Activated CD4-positive, alpha-beta T cell treated with anti-CD3 and anti-CD28 coated beads for 4 hours (primary cell): ENCODE results near the gene SORL1.
A peak's percentile ranks its signal among the peaks of the same experiment; 100 is the strongest.
"Not testable (repeated sequence)": the region's sequence is repeated elsewhere in the genome, so short reads cannot be mapped to it uniquely, and the experiment has no call there.

Experiments used
- DNase-seq, 2 donors: peaks; one replicate each; pipeline ENCODE4 v3.0.0-alpha.2; 2020

SORL1 gene

DNA sequence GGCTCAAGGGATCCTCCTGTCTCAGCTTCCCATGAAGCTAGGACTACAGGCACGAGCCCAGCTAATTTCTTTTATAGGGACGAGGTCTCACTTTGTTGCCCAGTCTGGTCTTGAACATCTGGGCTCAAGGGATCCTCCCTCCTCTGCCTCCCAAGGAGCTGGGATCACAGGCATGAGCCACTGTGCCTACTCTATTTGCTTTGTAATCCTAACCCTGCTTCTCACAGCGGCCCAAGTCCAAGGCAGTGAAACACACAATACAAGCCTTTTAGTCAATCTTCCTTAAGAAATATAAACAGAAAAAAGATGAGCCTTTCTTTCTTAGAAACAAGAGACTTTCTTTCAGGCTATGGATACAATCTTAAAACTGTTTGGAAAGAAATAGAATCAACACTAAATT lies 115.9 kb downstream of the SORL1 start:
- no peak for DNase-seq

DNA sequence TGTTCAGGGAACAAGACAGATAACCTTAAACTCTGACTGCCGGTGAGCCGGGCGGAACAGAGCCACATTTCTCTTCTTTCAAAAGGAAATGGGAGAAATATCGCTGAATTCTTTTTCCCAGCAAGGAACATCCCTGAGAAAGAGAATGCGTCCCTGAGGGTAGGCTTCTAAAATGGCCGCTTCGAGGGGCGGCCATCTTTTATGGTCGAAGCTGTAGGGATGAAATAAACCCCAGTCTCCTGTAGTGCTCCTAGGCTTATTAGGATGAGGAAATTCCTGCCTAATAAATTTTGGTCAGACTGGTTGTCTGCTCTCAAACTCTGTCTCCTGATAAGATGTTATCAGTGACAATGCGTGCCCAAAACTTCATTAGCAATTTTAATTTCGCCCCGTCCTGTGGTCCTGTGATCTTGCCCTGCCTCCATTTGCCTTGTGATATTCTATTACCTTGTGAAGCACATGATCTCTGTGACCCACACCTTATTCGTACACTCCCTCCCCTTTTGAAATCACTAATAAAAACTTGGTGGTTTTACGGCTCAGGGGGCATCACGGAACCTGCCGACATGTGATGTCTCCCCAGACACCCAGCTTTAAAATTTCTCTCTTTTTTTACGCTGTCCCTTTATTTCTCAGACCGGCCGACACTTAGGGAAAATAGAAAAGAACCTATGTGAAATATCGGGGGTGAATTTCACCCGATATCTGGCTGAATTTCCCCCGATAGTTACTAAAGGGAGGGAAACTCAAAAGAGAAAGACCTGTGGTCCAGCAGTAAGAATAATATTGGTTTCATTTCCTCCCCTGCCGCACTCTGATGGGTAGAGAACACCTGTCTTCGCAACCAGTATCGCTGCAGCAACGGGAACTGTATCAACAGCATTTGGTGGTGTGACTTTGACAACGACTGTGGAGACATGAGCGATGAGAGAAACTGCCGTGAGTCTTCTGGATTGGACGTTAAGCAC lies 117.5 kb downstream of the SORL1 start:
- not testable (repeated sequence) for DNase-seq

DNA sequence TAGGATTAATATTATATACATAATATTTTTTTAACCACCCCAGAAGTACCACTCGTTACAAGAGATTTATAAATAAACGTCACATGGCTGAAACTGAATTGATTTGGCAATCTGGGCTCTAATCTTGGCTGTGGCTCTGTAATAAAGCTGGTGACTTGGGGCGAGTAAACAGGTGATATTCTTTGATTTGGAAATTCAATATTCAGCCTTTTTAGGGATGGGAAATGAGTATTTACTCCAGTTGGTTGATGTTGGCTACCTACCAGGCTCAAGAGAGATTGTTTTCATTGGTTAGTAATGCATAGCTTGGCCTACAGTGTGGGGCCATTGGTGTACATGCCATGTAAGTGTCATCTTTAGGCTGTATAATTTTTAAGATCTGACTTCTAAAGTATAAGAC lies 118.3 kb downstream of the SORL1 start:
- DNase-seq = no peak

DNA sequence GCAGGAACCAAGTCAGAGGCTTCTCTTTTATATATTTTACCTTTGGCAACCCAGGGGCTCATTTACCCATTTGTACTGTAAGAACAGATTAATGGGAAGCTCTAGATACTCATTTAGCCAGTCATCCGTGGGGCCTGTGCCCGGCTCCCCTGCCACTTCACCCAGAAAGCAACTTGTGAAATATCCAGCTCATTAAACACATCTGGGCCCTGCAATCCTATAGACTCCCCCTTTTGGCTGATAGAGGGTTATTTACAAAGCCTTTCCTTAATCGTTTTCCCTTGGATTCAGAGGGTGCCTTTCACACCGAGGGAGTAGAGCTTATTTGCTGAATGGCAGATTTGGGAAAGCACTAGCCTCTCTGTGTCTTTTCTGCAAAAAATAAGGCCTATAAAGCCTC lies 119.4 kb downstream of the SORL1 start:
- DNase-seq = no peak

DNA sequence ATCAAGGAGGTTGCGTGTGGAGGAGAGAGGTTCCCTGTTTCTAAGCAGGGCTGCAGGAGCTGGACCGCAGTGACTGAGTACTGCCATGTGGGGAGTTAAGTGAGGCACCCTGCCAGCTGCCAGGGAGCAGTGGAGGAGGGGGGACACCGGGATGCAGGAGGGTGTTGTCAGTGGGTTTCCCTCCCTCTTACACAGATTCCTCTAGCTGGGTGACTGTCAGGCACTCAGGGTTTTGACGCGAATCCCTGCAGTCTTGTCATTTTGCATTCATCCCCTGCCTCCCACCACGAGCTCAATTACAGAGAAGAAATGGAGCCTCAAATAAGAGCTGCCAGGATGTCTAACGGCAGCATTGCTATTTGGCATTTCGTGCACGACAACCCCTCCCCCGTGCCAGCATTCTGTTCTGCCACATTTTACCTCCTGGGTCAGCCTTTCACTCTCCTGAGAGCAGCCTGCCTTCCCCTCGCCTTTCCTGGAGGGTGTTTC lies 120.5 kb downstream of the SORL1 start:
- DNase-seq = no peak

DNA sequence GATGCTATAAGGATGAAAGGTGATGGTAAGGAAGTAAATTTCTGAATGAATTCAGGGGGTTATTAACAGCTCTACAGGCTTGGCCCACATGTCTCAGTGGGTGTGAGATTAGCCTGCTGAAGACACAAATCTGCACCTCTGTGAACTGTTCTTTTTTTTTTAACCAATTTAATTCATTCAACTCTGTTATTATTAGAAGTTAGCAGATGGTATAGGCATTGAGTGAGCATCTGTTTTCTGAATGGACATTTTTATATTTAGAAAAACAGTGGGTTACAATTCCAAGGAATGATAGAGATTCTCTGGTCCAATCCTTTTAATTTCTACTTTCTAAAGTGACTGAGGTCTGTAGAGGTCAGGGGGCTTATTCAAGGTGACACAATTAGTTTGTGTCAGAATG lies 122.7 kb downstream of the SORL1 start:
- no peak for DNase-seq

DNA sequence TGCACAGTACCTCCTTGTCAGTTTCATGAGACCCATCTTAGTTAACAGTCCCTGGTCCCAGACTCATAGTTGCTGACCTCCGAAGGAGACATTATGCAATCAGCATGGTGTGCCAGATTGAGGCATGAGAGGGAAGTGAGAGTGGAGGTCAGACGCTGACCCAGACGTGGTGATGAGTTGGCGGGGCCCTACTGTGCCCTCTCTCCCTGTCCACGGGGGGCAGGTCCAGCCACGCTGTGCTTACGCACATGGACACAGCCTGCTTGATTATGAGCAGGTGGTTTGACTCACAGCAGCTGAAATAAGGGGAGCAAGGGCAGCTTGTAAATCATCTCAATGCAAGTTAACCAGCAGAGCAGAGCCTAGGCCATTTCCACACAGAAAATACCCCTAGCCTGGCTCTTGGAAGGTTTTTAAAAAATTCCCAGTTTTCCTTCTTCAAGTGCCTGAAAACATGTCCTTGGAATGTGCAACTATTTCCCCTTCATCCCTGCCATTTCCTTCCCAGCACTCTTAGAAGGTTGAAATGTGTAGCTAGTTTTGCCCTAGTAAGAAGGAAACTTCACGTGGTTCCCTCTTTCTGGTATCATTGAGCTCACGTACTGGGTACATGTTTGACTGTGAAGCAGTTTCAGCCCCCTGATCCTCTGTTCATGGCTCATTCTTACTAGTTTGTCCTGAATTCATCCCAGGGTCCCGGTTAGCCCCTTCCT lies 123.3 kb downstream of the SORL1 start:
- DNase-seq = no peak

DNA sequence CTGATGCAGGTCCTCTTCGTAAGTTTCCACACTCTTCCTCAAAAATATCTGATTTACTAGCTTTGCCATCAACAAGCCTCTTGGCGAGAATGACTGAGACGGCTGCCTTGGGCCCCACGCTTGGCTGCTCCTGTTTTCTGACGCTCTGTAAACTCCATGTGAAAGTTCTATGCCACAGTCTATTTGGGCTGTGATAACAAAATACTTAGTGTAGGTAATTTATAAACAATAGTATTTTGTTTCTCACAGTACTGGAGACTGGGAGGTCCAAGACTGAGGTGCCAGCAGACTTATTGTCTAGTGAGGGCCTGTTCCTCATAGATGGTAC lies 123.8 kb downstream of the SORL1 start:
- no peak for DNase-seq

DNA sequence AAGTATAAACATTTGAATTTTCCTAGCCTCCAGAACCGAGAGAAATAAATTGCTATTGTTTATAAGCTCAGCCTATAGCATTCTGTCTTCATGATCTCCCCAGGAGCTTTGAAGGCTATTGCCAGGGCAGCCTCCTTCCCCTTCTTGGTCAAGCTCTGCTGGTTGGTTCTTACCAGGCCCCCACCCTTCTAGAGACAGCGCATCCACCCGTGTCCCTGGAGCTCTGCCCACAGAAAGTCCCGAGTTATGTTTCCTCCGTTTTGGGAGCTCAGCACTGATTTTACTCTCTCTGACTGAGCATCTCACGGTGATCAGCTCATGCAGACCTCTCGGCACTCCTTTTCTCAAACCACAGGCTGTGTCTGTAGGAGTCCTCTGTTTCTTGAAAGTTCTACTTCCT lies 124.4 kb downstream of the SORL1 start:
- DNase-seq = no peak

DNA sequence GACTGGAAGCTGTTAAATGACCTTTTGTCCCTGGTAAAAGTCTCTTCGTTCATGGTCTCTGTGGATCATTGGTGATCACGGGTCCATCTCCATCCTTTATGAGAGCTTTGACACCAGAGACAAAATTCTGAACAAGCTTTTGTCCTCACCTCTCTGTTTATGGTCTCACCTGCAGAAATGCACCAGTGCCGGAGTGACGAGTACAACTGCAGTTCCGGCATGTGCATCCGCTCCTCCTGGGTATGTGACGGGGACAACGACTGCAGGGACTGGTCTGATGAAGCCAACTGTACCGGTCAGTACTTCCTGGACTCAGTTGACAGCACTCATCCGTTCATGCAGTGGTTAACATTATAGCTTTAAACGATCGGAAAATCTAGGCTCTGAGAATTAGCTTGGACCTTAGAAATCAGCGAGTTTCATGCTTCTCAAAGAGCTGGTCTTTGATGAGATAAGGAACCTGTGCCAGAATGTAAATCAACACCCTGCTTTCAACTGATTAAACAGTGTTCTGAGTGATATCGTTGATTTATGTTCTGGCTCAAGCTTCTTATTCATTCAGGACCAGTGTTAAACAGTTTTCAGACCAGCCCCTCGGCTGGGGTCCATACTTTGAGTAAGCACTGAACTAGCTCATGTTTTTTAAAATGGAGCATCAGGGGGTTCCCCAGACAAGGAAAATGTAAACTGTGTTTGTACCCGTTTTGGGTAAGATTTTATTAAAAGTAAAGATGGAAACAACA lies 125.2 kb downstream of the SORL1 start:
- DNase-seq = no peak

DNA sequence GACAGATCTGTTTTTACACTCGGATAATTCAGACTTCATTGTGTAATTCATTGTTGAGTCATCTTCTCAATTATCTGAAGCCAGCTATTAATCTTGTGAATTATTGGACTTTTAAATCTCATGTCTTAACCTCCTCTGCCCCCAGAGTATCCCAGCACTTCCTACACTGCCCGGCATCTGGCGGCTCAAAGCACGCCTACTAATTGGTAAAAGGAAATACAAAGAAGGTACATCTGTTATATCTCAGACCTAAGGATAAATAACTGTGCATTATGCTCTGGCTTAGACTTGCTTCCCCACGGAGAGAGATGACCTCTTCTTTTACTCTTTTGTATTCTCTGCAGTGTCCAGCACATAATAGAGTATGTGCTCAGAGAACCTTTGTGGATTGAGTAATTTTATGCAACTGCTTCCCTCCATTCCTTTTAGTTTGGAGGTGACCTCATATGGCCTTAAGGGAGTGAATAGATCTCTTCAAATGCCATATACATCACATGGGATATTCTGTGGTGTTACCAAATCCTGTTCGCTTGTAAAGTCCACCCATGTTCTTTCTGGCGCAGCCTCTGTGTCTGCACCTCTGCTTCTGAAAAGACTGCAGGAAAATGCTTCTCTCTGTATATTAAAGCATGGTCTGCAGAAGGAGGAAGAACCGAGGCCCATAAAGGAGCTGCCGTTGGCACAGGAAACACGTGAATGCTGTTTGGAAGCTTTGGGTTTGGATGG lies 126.3 kb downstream of the SORL1 start:
- DNase-seq = no peak

DNA sequence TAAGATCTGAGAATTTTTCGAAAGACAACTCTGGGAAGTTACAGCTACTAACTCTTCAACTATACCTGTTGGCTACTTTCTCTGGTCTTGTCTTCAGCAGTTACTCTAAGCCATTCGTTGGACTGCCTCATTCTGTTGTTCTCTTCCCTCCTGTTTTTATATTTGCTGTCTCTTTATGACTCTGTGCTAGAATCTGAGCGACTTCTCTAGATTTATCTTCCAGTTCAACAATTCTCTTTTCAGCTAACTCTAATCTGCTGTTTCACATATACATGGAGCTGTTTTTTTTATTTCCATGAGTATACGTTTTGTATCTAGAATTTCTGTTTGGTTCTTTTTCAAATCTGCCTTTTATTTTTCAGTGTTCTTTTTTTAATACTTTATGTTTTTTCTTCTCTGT lies 128.0 kb downstream of the SORL1 start:
- no peak for DNase-seq

DNA sequence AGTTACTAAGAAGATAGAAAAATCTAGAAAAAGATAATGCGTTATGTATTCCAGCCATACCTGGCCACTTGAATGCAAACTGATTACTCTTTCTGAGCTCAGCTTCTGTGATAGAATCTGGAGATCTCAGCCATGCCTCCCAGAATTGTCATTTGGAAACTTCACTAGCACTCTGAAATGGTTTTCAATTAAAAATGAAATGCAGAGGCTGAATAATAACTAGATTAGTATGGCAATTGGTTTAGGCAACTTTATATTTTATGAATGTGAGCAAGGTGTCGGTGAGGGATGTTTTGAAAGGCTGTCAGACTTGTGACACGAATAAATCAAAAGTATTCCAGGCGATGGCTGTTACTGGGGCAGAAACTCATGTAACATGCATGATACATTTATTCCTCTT lies 129.5 kb downstream of the SORL1 start:
- no peak for DNase-seq

DNA sequence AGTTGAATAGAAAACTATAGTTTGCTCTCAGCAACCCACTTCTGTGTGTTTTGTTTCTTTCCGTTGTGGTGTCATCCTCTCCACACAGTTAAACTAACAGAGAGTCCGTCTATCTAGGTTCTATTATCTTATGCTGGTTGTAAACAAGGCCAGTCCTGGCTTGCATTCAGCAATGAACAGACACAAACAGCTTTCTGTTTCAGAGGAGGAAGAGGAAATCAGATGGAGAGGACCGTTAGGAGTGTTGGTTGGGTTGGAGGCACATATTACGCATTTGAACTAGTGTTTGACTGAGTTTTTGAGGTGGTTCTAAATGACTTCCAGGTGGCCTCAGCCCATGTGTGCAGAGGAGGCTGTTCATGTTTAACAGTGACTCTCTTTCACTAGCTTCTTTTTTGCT lies 130.2 kb downstream of the SORL1 start:
- no peak for DNase-seq

DNA sequence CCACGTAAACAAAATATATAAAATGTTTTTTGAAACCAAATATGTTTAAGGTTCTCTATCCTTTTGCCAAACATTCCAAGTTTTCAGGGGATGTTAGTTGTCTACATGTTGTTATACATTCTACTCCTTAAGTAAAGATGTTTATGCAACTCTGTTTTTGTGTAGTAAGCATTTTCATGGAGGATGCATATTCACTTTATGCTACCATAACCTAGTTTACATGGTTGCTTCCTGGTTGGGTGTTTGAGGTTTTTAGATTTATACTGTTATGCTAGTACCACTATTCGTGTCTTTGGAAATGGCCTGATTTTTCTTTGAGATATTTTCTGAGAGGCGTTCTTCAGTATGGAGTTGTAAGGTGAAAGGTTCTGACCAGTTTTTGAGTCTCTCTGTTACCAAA lies 131.7 kb downstream of the SORL1 start:
- DNase-seq = no peak

DNA sequence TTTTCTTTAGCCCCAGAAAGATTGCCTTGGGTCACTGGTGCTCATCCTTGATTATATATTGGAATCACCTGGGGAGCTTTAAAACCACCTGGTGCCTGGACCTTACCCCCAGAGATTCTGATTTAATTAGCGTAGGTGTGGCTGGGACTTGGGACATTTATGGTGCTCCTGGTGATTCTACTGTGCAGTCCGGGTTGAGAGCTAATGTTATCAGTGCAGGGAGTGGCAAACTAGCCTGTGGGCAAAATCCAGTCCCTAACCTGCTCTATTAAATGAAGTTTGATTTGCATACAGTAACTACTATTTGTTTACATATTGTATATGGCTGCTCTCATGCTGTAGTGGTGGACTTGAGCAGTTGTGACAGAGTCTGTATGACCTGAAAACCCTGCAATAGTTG lies 134.6 kb downstream of the SORL1 start:
- no peak for DNase-seq

DNA sequence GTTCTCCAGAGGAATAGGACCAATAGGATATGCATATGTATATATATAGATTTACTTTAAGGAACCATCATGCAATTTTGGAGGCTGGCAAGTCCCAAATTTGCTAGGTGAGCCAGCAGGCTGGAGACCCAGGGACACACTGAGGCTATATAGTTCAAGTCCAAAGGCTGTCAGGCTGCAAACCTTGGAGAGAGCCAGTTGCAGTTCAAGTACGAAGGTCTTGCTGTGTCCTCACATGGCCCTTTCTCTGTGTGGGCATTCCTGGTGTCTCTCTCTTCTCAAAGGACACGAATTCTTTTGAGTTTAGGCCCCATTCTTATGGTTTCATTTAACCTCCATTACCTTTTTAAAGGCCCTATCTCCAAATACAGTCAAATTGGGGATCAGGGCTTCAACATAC lies 135.1 kb downstream of the SORL1 start:
- DNase-seq = no peak

DNA sequence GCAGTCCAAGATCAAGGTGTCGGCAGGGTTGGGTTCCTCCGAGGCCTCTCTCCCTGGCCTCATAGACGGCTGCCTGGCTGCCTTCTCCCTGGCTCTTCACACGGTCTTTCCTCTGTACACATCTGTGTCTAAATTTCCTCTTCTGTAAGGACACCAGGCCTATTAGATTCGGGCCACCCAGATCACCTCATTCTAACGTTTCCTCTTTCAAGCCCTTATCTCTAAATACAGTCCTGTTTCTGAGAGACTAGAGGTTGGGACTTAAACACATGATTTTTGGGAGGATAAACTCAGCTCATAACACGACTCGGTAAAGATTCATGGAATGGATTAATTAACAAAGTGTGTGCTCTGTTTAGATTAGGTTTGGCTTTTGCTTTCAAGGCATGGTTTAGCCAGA lies 136.6 kb downstream of the SORL1 start:
- no peak for DNase-seq

DNA sequence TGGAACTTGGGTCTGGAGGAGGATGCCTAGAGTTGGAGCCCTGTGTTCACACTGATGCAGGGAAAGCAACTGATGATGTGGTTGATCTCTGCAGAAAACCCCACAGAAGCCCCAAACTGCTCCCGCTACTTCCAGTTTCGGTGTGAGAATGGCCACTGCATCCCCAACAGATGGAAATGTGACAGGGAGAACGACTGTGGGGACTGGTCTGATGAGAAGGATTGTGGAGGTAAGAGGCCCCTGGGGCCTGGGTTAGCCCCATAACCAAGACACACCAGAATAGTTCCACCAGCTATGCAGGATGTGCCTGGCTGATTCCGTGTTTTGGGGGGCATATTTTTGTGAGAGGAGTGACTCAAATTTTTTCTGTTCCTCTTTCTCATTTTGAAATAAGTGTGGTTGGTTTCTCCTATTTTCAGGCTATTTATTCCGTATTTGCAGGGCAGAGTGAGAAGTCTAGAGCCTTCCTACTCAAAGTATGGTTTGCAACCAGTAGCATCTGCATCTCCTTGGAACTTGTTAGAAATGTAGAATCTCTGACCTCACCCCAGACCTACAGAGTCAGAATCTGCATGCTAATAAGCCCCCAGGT lies 137.9 kb downstream of the SORL1 start:
- DNase-seq = no peak

DNA sequence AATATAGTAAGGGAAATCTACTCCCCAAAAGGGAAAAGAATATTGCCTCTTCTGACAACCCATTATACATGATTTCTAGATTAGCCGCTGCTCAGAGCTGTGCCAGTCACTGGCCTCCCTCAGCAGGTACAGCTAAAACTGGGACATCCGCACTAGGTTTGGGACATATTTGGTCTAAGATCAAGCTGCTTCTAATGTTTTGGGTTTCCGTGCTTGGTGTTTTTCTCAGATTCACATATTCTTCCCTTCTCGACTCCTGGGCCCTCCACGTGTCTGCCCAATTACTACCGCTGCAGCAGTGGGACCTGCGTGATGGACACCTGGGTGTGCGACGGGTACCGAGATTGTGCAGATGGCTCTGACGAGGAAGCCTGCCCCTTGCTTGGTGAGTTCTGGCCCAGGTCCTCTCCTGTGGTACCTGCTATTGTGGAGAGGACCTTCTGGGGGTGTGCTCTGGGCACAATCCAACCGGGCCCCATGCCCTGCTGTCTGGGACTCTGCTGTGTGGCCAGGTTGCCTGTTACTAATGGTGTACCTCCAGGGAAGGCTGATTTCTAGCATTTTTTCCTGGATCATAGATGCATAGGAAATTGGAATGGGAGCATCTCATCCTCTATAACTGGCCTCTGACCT lies 138.8 kb downstream of the SORL1 start:
- DNase-seq = no peak

DNA sequence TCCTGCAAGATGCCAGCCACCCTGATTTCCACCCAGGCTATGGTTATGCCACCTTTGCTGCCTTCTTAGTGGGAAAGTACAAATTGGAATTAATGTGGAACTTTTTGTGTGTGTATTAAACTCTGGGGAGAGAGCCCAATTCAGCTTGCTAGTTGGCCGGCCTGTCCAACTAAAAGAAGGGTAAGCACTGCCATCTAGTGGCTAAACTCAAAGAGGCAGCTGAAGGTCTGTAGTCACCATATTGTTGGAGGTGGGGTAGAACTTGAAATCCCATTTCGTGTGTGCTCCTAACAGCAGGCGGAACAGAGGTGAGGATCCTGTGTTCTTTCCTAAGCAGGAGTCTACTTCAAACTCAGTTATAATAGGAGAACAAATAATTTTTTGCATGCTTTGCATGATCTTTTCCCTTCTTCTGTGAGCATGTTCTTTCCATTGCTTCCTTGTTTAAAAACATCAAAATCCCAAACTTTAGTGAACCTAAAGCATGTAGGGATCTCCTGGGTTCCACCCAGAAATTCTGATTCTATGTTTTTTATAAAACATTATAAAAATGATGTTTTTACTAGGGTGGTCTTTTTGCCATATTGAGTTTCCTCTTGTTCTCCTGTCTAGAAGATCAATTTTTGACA lies 139.4 kb downstream of the SORL1 start:
- DNase-seq = peak; percentile 64 to 83
